Esophagus squamous epithelium (tissue), 4 donors: ENCODE data around the gene C4orf51.

Experiments
- POLR2A ChIP-seq, 4 donors: fragments of 450-650 bp; IDR thresholded peaks; one replicate each; pipeline ENCODE4 v1.6.1; 2017; ENCODE audit warnings: antibody characterized with exemption in 4 of 4, mild to moderate bottlenecking in 4 of 4, moderate library complexity in 3 of 4
- TF ChIP-seq, protein P1 (sequence below), 6 experiments: fragments of 450-650 bp in 4 of 6; fragments of 200-600 bp in 2 of 6; sonication (generic) in 2 of 6; IDR thresholded peaks; one replicate each; pipeline ENCODE4 v1.5.1; 2016 to 2019; ENCODE audit warnings: antibody characterized with exemption in 6 of 6, mild to moderate bottlenecking in 4 of 6, moderate library complexity in 4 of 6

DNA sequence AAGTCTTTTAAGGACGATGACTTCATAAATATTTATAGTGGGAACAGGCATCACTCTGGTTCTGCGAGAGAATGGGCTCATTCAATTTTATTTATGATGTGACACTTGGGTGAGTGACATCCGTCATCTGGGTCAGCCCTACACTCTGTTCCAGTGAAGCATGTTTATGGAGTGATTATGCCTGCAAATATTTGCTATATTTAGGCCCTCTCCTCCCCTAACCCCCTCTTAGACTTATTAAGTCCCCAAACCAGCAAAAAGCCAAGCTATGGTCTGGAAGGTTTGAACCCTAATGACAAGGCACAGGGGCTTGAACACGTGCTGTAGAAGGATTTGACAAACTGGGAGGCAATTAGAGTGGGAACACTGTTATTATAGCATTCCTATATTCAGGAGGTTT is 55.9 kb downstream of the C4orf51 start:
- TF ChIP-seq, protein P1, sequence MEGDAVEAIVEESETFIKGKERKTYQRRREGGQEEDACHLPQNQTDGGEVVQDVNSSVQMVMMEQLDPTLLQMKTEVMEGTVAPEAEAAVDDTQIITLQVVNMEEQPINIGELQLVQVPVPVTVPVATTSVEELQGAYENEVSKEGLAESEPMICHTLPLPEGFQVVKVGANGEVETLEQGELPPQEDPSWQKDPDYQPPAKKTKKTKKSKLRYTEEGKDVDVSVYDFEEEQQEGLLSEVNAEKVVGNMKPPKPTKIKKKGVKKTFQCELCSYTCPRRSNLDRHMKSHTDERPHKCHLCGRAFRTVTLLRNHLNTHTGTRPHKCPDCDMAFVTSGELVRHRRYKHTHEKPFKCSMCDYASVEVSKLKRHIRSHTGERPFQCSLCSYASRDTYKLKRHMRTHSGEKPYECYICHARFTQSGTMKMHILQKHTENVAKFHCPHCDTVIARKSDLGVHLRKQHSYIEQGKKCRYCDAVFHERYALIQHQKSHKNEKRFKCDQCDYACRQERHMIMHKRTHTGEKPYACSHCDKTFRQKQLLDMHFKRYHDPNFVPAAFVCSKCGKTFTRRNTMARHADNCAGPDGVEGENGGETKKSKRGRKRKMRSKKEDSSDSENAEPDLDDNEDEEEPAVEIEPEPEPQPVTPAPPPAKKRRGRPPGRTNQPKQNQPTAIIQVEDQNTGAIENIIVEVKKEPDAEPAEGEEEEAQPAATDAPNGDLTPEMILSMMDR (IDR thresholded peaks at IDR 0.05), result no peak
- TF ChIP-seq POLR2A (IDR thresholded peaks at IDR 0.05), result no peak
